GM12801 (cell line): ENCODE measurements around the gene LRRC27.

Experiments used
- TF ChIP-seq, protein P1 (sequence below): IDR thresholded peaks from one replicate; pipeline ENCODE4 v1.5.1; 2011; ENCODE audit warnings: control low read depth; ENCODE audit not compliant: insufficient read length; ENCODE audit errors: extremely low read depth

The LRRC27 gene

DNA sequence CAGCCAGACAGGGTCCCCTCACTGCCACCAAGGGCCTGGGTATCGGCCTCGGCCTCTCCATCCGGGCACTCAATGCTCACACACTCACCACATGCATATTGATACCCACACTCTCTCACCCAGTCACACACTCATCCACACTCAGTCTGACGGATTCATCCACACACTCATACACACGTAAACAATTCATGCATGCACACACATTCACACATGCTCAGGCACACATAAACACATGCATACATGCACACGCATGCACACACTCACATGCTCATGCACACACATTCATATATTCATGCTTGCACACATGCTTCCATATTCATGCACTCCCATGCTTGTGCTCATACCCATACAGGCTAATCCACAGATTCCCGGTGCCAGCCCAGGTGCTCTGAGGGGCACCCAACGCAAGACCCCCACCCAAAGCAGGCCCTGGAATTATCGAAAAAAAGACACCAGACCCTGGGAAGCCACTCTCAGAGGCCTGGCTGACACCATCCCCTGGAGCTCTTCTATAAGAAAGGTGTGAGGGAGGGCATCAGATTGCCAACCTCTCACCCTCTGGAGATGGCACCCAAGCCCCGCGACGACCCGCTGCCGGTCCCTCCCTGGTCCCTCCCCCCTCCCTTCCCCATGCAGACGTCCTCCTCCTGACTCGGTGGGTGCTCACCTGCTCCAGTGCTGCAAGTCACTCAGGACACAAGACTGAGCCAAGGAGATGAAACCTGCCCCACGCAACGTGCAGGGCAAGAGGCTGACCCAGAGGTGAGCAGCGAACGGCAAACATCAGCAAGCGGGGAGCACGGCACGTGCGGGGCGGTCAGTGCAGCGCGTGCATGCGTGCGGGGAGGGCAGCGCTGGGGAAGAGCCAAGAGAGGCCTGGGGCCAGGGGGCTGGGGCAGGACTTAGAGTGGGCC, 39.4 kb upstream of the LRRC27 start:
- TF ChIP-seq, protein P1, sequence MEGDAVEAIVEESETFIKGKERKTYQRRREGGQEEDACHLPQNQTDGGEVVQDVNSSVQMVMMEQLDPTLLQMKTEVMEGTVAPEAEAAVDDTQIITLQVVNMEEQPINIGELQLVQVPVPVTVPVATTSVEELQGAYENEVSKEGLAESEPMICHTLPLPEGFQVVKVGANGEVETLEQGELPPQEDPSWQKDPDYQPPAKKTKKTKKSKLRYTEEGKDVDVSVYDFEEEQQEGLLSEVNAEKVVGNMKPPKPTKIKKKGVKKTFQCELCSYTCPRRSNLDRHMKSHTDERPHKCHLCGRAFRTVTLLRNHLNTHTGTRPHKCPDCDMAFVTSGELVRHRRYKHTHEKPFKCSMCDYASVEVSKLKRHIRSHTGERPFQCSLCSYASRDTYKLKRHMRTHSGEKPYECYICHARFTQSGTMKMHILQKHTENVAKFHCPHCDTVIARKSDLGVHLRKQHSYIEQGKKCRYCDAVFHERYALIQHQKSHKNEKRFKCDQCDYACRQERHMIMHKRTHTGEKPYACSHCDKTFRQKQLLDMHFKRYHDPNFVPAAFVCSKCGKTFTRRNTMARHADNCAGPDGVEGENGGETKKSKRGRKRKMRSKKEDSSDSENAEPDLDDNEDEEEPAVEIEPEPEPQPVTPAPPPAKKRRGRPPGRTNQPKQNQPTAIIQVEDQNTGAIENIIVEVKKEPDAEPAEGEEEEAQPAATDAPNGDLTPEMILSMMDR = no peak

DNA sequence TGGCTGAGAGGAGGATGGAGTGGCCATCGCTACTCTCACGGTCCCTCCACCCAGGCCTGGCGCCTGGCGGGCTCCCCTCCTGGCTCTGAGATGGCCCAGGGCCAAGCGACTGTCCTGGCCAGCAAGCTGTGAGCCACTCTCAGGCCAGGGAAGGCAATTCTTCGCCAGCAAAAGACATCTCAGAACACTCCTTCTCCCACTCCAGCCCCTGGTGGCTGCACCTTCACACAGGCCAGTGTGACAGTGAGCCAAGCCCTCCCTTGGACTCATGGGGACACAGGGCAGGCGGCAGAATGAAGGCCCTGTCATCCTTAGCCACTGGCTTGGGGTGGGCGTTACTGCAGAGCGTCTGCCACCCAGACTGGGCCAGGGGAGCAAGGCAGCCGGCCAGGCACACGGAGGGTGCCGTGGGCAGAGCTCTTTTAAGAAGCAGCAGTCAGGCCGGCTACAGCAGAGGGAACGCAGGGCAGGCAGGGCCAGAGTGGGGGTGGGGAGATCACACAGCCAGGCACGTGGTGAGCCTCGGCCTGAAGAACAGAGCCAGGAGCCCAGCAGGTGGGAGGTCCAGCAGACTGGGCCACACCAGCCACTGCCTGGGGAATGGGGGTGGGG, 38.7 kb upstream of the LRRC27 start:
- TF ChIP-seq, protein P1 = no peak

DNA sequence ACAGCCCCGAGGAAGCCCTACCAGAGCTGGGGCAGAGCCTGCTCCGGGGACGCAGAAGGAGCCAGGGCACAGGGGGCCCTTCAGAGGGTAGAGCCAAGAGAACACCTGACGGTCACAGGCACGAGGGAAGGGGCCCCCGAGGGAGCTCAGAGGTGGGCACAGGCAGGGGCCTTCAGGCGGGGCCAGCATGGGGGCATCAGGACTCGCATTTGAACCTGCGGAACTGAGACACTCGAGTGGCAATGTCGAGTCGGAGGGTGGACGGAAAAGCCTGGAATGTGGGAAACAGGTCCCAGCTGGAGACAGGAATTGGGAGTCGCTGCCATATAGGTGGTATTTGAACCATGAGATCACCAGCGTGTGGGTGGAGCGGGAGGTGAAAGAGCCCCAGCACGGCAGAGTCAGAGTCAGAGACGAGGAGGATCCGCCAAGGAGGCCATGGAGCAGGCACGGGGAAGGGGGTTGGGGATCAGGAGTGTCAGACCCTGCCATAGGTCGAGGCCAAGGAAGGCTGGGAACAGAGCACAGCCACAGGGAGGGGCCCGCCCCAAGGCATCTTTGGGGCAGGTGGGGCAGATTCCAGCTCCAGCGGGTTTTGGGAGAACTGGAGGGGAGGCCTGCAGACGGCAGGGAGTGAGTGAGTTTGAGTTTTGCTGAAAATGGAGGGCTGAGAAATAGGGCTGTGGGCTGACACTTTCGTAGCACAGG, 38.0 kb upstream of the LRRC27 start:
- TF ChIP-seq, protein P1 = no peak

DNA sequence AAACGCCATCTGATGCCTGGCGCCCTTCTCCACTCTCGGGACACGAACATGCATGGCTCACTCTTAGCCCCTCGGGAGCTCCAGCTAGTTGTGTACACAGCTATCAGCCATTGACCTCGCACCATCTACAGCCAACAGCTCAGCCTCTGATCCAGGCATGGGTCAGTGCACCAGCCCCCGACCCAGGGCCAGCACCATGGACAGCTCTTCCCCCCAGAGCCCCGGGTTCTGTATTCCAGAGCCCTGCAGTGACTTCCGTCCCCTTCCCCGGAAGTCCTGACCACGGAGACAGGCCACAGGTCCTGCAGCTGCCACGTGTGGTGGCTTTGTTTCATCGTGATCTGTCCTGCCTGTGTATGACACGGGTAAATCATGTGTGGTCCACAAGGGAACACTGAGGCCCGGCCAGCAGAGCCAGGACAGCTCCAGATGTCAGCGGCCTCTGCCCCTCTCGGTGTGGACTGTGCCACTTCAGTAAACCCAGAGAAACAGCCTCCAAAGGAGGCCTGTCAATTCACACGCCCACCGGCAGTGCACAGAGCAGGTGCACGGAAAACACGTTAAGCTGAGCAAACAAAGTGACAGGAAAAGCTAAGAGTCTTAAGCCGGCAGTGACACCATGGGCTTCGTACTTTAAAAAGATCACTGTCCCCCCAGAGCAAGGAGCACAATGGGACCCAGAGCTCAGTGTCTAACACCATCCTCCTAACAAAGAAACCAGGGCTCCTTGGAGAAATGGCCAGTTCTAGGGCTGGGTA, 37.3 kb upstream of the LRRC27 start:
- TF ChIP-seq, protein P1 = no peak

DNA sequence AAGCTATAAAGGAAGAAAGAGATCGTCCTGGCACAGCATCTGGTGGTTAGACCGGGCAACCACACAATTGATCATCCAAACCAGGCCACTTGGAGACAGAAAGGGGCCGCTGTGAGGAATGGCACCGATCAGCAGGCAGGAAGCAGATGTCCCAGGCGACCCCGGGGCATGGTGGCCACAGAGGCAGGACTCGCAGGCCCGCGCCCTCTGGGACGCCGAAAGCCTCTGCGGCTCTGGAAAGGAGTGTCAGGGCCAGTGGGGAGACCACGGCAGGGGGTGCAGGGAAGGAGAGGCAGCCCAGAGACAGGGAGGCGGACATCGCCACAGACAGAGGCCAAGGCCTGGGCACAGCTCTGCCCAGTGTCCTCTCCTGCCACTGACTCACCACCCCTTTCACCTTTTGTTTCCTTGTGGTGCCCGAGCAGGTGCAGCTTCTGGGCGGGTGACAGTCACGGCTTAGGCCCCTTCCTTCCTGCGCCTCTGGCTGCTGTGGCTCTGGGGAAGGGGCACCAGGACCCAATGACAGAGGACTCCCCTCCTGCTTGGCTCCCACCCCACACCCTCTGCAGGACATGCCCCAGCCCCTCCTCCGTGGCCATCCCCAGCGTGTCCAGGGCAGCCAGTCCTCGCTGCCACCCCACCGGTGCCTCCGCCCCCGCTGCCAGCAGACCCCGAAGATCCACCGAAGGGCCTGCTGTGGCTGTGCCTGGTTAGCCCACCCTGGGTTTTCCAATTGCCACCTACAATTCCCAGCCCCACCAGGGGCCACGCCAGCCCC, 35.1 kb upstream of the LRRC27 start:
- TF ChIP-seq, protein P1 = no peak

DNA sequence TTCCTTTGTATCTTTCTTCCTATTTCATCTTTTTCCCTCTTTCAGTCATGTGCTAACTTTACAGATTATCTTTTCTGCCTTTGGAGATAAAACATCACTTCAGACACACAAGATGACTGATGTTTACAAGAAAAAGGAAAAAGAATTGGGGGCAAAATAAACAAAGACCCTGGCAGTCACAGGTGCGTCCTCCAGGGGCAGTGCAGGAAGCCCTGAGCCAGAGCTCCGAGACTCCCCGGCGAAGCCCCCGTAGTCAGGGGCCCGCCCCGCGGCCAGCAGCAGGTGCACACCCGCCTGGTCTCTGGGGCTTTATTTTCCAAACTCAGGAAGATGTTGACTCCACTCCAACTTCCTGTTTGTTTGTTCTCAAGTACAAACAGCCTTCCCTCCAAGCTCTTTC, 34.5 kb upstream of the LRRC27 start:
- TF ChIP-seq, protein P1 = no peak
